Measurements from ENCODE around the gene ABCC3.

Gene ABCC3

DNA sequence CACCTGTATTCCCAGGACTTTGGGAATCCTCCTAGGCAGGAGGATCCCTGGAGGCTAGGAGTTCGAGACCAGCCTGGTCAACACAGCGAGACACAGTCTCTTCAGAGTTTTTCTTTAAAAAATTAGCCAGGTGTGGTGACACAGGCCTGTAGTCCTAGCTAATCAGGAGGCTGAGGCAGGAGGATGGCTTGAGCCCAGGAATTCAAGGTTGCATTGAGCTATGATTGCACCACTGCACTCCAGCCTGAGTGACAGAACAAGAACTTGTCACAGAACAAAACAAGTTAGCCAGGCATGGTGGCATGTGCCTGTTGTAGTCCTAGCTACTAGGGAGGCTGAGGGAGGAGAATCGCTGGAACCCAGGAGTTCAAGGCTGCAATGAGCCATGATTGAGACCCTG lies 48.3 kb downstream of the ABCC3 start:
- WGBS, 2 donors (ENCODE audit: extremely low coverage in 2 of 2, insufficient read length in 2 of 2, insufficient replicate concordance in 1 of 2): no CpG with 5 or more reads among the region's 3 CpGs
- H3K23ac ChIP-seq (ENCODE audit: low read depth, low read length, poor library complexity): no peak overlapping the region

DNA sequence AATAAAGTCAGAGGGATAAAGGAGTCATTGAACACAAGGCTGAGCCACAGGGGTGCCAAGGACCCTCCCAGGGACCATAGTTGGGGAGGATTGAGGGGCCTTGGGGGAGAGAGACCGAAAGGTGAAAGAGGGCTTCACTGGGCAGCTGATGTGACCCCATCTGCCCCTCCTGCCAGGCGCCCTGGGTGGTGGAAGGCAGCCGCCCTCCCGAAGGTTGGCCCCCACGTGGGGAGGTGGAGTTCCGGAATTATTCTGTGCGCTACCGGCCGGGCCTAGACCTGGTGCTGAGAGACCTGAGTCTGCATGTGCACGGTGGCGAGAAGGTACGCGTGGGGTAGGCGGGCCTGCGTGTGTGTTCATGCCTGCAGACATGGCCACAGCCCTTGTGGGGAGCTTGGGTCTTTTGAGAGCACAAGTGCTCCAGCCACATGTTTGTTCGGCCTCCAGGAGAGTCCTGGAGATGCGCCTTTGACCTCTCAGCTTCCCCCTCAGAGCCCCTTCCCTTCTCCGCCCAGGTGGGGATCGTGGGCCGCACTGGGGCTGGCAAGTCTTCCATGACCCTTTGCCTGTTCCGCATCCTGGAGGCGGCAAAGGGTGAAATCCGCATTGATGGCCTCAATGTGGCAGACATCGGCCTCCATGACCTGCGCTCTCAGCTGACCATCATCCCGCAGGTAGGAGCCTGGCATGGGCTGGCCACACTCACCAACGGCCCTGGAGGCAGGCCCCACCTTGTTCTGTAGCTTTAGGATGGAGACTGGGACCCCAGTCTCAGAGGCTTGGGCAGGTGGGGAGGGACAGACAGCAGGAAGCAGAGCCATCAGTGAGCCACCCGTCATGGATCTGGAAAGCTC lies 49.0 kb downstream of the ABCC3 start:
- Histone ChIP-seq H3K14ac (ENCODE audit: low read length) (no peak overlapping the region), H2BK15ac (ENCODE audit: low read length) (peak overlapping the region; percentile 70), H3K4ac (ENCODE audit: low read length) (no peak overlapping the region), H2AK5ac (ENCODE audit: low read depth, low read length) (peak overlapping the region; percentile 94), H3K23ac (ENCODE audit: low read depth, low read length, poor library complexity) (no peak overlapping the region), H2BK5ac (ENCODE audit: low read length) (no peak overlapping the region), H3K9me3 (replicated peaks in 1 of 2; ENCODE audit: control insufficient read depth in 2 of 2, insufficient read depth in 1 of 2, low read depth in 1 of 2, low read length in 2 of 2) (no peaks in the 10 kb centered on the region), H3K18ac (ENCODE audit: low read length) (peak overlapping the region; percentile 66), H3K4me1 (ENCODE audit: control insufficient read depth in 2 of 2, insufficient read depth in 1 of 2, low read depth in 1 of 2, low read length in 2 of 2) (peaks cover 23 to 26% of the 10 kb centered on the region in 2 donors), H2BK12ac (ENCODE audit: low read length) (peak overlapping the region; percentile 60), H3K27ac (replicated peaks; ENCODE audit: low read length) (peak overlapping the region; percentile 45), H2AFZ (ENCODE audit: low read length) (peak overlapping the region; percentile 16), H4K8ac (ENCODE audit: low read depth, low read length) (no peak overlapping the region), H2BK120ac (ENCODE audit: low read depth, low read length) (peak overlapping the region; percentile 6), H3K79me1 (ENCODE audit: low read depth, low read length) (no peaks in the 10 kb centered on the region), H3K36me3 (replicated peaks in 1 of 2; ENCODE audit: control insufficient read depth in 2 of 2, insufficient read depth in 2 of 2, low read length in 2 of 2) (no peaks in the 10 kb centered on the region), H3K4me3 (ENCODE audit: low read length in 2 of 2) (no peak overlapping the region), H3K4me2 (ENCODE audit: insufficient read depth, low read length, poor library complexity, severe bottlenecking) (no peak overlapping the region), H3K9ac (ENCODE audit: low read depth, low read length, poor library complexity) (no peak overlapping the region), H3K27me3 (ENCODE audit: control insufficient read depth in 3 of 3, insufficient read depth in 3 of 3, low read depth in 1 of 3, low read length in 3 of 3) (peaks cover 0 to 9% (median 0%) of the 10 kb centered on the region in 3 experiments), H4K91ac (ENCODE audit: low read depth, low read length, poor library complexity) (peak overlapping the region; percentile 1)
- no peak for DNase-seq (ENCODE audit: low spot score)
- WGBS, 2 donors (ENCODE audit: extremely low coverage in 2 of 2, insufficient read length in 2 of 2, insufficient replicate concordance in 1 of 2): no CpG with 5 or more reads among the region's 28 CpGs

More for the DNA sequence above, 48.3 kb downstream of the ABCC3 start:
- Histone ChIP-seq H3K4ac (ENCODE audit: low read length) (no peak overlapping the region), H3K36me3 (replicated peaks in 1 of 2; ENCODE audit: control insufficient read depth in 2 of 2, insufficient read depth in 2 of 2, low read length in 2 of 2) (no peaks in the 10 kb centered on the region), H3K9ac (ENCODE audit: low read depth, low read length, poor library complexity) (no peak overlapping the region), H2BK15ac (ENCODE audit: low read length) (no peak overlapping the region), H2AFZ (ENCODE audit: low read length) (no peak overlapping the region), H4K8ac (ENCODE audit: low read depth, low read length) (no peak overlapping the region), H3K79me1 (ENCODE audit: low read depth, low read length) (no peaks in the 10 kb centered on the region), H2BK5ac (ENCODE audit: low read length) (no peak overlapping the region), H4K91ac (ENCODE audit: low read depth, low read length, poor library complexity) (no peak overlapping the region), H2BK12ac (ENCODE audit: low read length) (no peak overlapping the region), H3K14ac (ENCODE audit: low read length) (no peak overlapping the region), H3K9me3 (replicated peaks in 1 of 2; ENCODE audit: control insufficient read depth in 2 of 2, insufficient read depth in 1 of 2, low read depth in 1 of 2, low read length in 2 of 2) (no peaks in the 10 kb centered on the region), H3K4me3 (ENCODE audit: low read length in 2 of 2) (no peak overlapping the region), H3K27ac (replicated peaks; ENCODE audit: low read length) (no peak overlapping the region), H3K4me1 (ENCODE audit: control insufficient read depth in 2 of 2, insufficient read depth in 1 of 2, low read depth in 1 of 2, low read length in 2 of 2) (peaks cover 23 to 26% of the 10 kb centered on the region in 2 donors), H2AK5ac (ENCODE audit: low read depth, low read length) (no peak overlapping the region), H3K18ac (ENCODE audit: low read length) (no peak overlapping the region), H3K27me3 (ENCODE audit: control insufficient read depth in 3 of 3, insufficient read depth in 3 of 3, low read depth in 1 of 3, low read length in 3 of 3) (peaks cover 0 to 9% (median 0%) of the 10 kb centered on the region in 3 experiments), H2BK120ac (ENCODE audit: low read depth, low read length) (no peak overlapping the region), H3K4me2 (ENCODE audit: insufficient read depth, low read length, poor library complexity, severe bottlenecking) (no peak overlapping the region)
- no peak for DNase-seq (ENCODE audit: low spot score)

- peak overlapping the region; percentile 52 for H2BK15ac ChIP-seq (ENCODE audit: low read length)
- no peak overlapping the region for H4K8ac ChIP-seq (ENCODE audit: low read depth, low read length)
- H2BK5ac ChIP-seq (ENCODE audit: low read length): no peak overlapping the region
- no peak overlapping the region for H3K4ac ChIP-seq (ENCODE audit: low read length)
- peak overlapping the region; percentile 30 for H2AK5ac ChIP-seq (ENCODE audit: low read depth, low read length)
- no peak overlapping the region for H3K4me3 ChIP-seq (ENCODE audit: low read length in 2 of 2)
- H3K79me1 ChIP-seq (ENCODE audit: low read depth, low read length): no peaks in the 10 kb centered on the region
- no peak overlapping the region for H3K23ac ChIP-seq (ENCODE audit: low read depth, low read length, poor library complexity)
- H3K14ac ChIP-seq (ENCODE audit: low read length): no peak overlapping the region
- H2BK12ac ChIP-seq (ENCODE audit: low read length): peak overlapping the region; percentile 53
- H3K9ac ChIP-seq (ENCODE audit: low read depth, low read length, poor library complexity): no peak overlapping the region
- H3K27me3 ChIP-seq (ENCODE audit: control insufficient read depth in 3 of 3, insufficient read depth in 3 of 3, low read depth in 1 of 3, low read length in 3 of 3): peaks cover 0 to 9% (median 0%) of the 10 kb centered on the region in 3 experiments
- peak overlapping the region; percentile 45 for H3K27ac ChIP-seq (replicated peaks; ENCODE audit: low read length)
- no peak for DNase-seq (ENCODE audit: low spot score)
- H3K9me3 ChIP-seq (replicated peaks in 1 of 2; ENCODE audit: control insufficient read depth in 2 of 2, insufficient read depth in 1 of 2, low read depth in 1 of 2, low read length in 2 of 2): no peaks in the 10 kb centered on the region
- H3K4me2 ChIP-seq (ENCODE audit: insufficient read depth, low read length, poor library complexity, severe bottlenecking): no peak overlapping the region
- H3K36me3 ChIP-seq (replicated peaks in 1 of 2; ENCODE audit: control insufficient read depth in 2 of 2, insufficient read depth in 2 of 2, low read length in 2 of 2): no peaks in the 10 kb centered on the region
- H3K4me1 ChIP-seq (ENCODE audit: control insufficient read depth in 2 of 2, insufficient read depth in 1 of 2, low read depth in 1 of 2, low read length in 2 of 2): peaks cover 24 to 30% of the 10 kb centered on the region in 2 donors
- no peak overlapping the region for H2BK120ac ChIP-seq (ENCODE audit: low read depth, low read length)
- H3K18ac ChIP-seq (ENCODE audit: low read length): peak overlapping the region; percentile 73
- H2AFZ ChIP-seq (ENCODE audit: low read length): peak overlapping the region; percentile 16
- WGBS, 2 donors (ENCODE audit: extremely low coverage in 2 of 2, insufficient read length in 2 of 2, insufficient replicate concordance in 1 of 2): no CpG with 5 or more reads among the region's 5 CpGs
- H4K91ac ChIP-seq (ENCODE audit: low read depth, low read length, poor library complexity): no peak overlapping the region
These were observed 49.6 kb downstream of the ABCC3 start for GRCh38 chr17:50684288-50684611.

GRCh38 chr17:50684612-50685333 lies 50.1 kb downstream of the ABCC3 start:
- Histone ChIP-seq H4K91ac (ENCODE audit: low read depth, low read length, poor library complexity) (no peak overlapping the region), H2BK5ac (ENCODE audit: low read length) (no peak overlapping the region), H2BK120ac (ENCODE audit: low read depth, low read length) (no peak overlapping the region), H2AK5ac (ENCODE audit: low read depth, low read length) (peak overlapping the region; percentile 30), H3K9ac (ENCODE audit: low read depth, low read length, poor library complexity) (no peak overlapping the region), H2BK15ac (ENCODE audit: low read length) (peak overlapping the region; percentile 18), H4K8ac (ENCODE audit: low read depth, low read length) (no peak overlapping the region), H3K9me3 (replicated peaks in 1 of 2; ENCODE audit: control insufficient read depth in 2 of 2, insufficient read depth in 1 of 2, low read depth in 1 of 2, low read length in 2 of 2) (no peaks in the 10 kb centered on the region), H3K4me2 (ENCODE audit: insufficient read depth, low read length, poor library complexity, severe bottlenecking) (no peak overlapping the region), H3K4ac (ENCODE audit: low read length) (no peak overlapping the region), H3K79me1 (ENCODE audit: low read depth, low read length) (no peaks in the 10 kb centered on the region), H3K14ac (ENCODE audit: low read length) (no peak overlapping the region), H2BK12ac (ENCODE audit: low read length) (peak overlapping the region; percentile 12), H3K27me3 (ENCODE audit: control insufficient read depth in 3 of 3, insufficient read depth in 3 of 3, low read depth in 1 of 3, low read length in 3 of 3) (peaks cover 0 to 5% (median 0%) of the 10 kb centered on the region in 3 experiments), H3K27ac (replicated peaks; ENCODE audit: low read length) (peak overlapping the region; percentile 45), H3K23ac (ENCODE audit: low read depth, low read length, poor library complexity) (no peak overlapping the region), H2AFZ (ENCODE audit: low read length) (peak overlapping the region; percentile 16), H3K4me3 (ENCODE audit: low read length in 2 of 2) (no peak overlapping the region), H3K18ac (ENCODE audit: low read length) (peak overlapping the region; percentile 73), H3K36me3 (replicated peaks in 1 of 2; ENCODE audit: control insufficient read depth in 2 of 2, insufficient read depth in 2 of 2, low read length in 2 of 2) (no peaks in the 10 kb centered on the region), H3K4me1 (ENCODE audit: control insufficient read depth in 2 of 2, insufficient read depth in 1 of 2, low read depth in 1 of 2, low read length in 2 of 2) (peaks cover 29 to 35% of the 10 kb centered on the region in 2 donors)
- no peak for DNase-seq (ENCODE audit: low spot score)
- no CpG with 5 or more reads among the region's 15 CpGs for WGBS, 2 donors (ENCODE audit: extremely low coverage in 2 of 2, insufficient read length in 2 of 2, insufficient replicate concordance in 1 of 2)

Data from neuronal stem cell (in vitro differentiated cells).